ENCODE data around the gene SLC9A5. TPM values are rescaled to one million over a fixed set of nuclear protein-coding genes. Genes with fewer than 3 reads are reported as not detected.

SLC9A5 gene
- polyA plus RNA-seq, 3 donors: 0.26 to 1.6 (median 0.82) TPM

Other genes starting within 250 kb of the SLC9A5 start
- 10 to 100 TPM in 2 of 3 donors, 1 to 10 TPM in 1; 9.1 to 33.0 (median 17.5) TPM for gene CBFB, start 219.8 kb upstream of the SLC9A5 start, polyA plus RNA-seq
- 1 to 10 TPM; 4.6 to 6.8 (median 6.6) TPM for gene PHAF1, start 139.0 kb upstream of the SLC9A5 start, polyA plus RNA-seq
- gene B3GNT9, start 98.0 kb upstream of the SLC9A5 start, polyA plus RNA-seq: 1 to 10 TPM; 2.5 to 6.7 (median 5.0) TPM
- gene TRADD, start 89.1 kb upstream of the SLC9A5 start, polyA plus RNA-seq: 10 to 100 TPM; 18.0 to 30.0 (median 20.6) TPM
- 10 to 100 TPM; 10.3 to 36.7 (median 15.3) TPM for gene FBXL8, start 89.0 kb upstream of the SLC9A5 start, polyA plus RNA-seq
- 10 to 100 TPM; 30.3 to 62.2 (median 42.1) TPM for gene HSF4, start 84.2 kb upstream of the SLC9A5 start, polyA plus RNA-seq
- 10 to 100 TPM; 31.0 to 62.3 (median 34.3) TPM for gene NOL3, start 78.4 kb upstream of the SLC9A5 start, polyA plus RNA-seq
- gene MATCAP1, start 65.0 kb upstream of the SLC9A5 start, polyA plus RNA-seq: 10 to 100 TPM; 13.0 to 32.0 (median 28.2) TPM
- 10 to 100 TPM in 1 of 3 donors, 1 to 10 TPM in 2; 3.1 to 14.4 (median 9.4) TPM for gene EXOC3L1, start 58.8 kb upstream of the SLC9A5 start, polyA plus RNA-seq
- 10 to 100 TPM; 25.5 to 72.6 (median 52.0) TPM for gene E2F4, start 56.8 kb upstream of the SLC9A5 start, polyA plus RNA-seq
- gene ELMO3, start 49.8 kb upstream of the SLC9A5 start, polyA plus RNA-seq: 10 to 100 TPM in 1 of 3 donors, 1 to 10 TPM in 2; 1.8 to 35.7 (median 4.5) TPM
- 10 to 100 TPM; 65.4 to 77.4 (median 75.5) TPM for gene TMEM208, start 21.8 kb upstream of the SLC9A5 start, polyA plus RNA-seq
- gene FHOD1, start 1.5 kb upstream of the SLC9A5 start, polyA plus RNA-seq: 10 to 100 TPM; 11.3 to 41.7 (median 33.4) TPM
- 10 to 100 TPM in 2 of 3 donors, 1 to 10 TPM in 1; 5.6 to 12.6 (median 11.6) TPM for gene PLEKHG4, start 30.6 kb downstream of the SLC9A5 start, polyA plus RNA-seq
- gene KCTD19, start 77.8 kb downstream of the SLC9A5 start, polyA plus RNA-seq: under 1 TPM in 2 of 3 donors, not detected in 1; 0.05 to 0.56 TPM
- 1 to 10 TPM in 1 of 3 donors, under 1 TPM in 2; 0.15 to 1.1 (median 0.82) TPM for gene LRRC36, start 77.8 kb downstream of the SLC9A5 start, polyA plus RNA-seq
- gene TPPP3, start 144.5 kb downstream of the SLC9A5 start, polyA plus RNA-seq: 10 to 100 TPM; 11.1 to 33.7 (median 16.8) TPM
- gene ZDHHC1, start 167.5 kb downstream of the SLC9A5 start, polyA plus RNA-seq: 1 to 10 TPM; 6.8 to 8.9 (median 7.8) TPM
- 1 to 10 TPM; 1.3 to 5.4 (median 2.4) TPM for gene HSD11B2, start 182.1 kb downstream of the SLC9A5 start, polyA plus RNA-seq
- gene ATP6V0D1, start 232.2 kb downstream of the SLC9A5 start, polyA plus RNA-seq: 10 to 100 TPM; 34.0 to 77.2 (median 67.3) TPM
- under 1 TPM in 1 of 3 donors, not detected in 2; 0.09 TPM for gene AGRP, start 234.6 kb downstream of the SLC9A5 start, polyA plus RNA-seq